ENCODE measurements around the gene SLC9A2.

The SLC9A2 gene, protein sequence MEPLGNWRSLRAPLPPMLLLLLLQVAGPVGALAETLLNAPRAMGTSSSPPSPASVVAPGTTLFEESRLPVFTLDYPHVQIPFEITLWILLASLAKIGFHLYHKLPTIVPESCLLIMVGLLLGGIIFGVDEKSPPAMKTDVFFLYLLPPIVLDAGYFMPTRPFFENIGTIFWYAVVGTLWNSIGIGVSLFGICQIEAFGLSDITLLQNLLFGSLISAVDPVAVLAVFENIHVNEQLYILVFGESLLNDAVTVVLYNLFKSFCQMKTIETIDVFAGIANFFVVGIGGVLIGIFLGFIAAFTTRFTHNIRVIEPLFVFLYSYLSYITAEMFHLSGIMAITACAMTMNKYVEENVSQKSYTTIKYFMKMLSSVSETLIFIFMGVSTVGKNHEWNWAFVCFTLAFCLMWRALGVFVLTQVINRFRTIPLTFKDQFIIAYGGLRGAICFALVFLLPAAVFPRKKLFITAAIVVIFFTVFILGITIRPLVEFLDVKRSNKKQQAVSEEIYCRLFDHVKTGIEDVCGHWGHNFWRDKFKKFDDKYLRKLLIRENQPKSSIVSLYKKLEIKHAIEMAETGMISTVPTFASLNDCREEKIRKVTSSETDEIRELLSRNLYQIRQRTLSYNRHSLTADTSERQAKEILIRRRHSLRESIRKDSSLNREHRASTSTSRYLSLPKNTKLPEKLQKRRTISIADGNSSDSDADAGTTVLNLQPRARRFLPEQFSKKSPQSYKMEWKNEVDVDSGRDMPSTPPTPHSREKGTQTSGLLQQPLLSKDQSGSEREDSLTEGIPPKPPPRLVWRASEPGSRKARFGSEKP

GRCh38 chr2:102619414-102620319, at the start of gene SLC9A2:
TSS of gene SLC9A2 (plus strand) at chr2:102619553. CDS start at chr2:102619849, 296 bp downstream.
- no peak for DNase-seq

- no peak for DNase-seq
Measured at GRCh38 chr2:102575888-102576287, 43.5 kb upstream of the SLC9A2 start.

DNA sequence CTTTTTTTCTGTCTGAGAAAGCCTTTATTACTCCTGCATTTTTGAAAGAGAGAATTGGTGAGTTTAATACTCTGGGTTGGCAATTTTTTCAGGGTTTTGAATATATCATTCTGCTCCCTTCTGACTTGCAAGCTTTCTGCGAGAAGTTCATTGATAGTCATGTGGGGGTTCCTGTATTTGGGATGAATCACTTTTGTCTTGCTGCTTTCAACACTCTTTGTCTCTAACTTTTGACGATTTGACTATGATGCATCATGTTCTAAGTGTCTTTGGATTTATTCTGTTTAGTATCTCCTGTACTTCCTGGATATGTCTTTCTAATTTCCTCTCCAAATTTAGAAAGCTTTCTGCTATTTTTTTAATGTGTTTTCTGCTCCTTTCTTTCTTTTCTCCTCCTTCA, 41.0 kb upstream of the SLC9A2 start:
- no peak for DNase-seq

GRCh38 chr2:102581911-102582310, 37.4 kb upstream of the SLC9A2 start:
- no peak for DNase-seq

DNA sequence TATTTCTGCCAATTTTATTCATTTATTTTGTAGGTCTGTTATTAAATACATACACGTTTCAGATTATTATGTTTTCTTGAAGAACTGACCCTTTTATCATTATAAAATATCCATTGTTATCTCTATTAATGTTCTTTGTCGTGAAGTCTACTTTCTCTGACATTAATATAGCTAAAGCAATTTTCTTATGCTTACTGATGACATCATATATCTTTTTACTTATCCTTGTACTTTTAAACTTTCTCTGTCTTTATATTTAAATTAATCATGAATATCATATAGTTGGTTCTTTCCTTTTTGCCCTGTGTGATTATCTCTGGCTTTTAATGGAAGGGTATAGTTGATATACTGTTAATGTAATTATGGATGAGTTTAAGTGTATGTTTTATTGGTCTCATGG, 36.5 kb upstream of the SLC9A2 start:
- no peak for DNase-seq

DNA sequence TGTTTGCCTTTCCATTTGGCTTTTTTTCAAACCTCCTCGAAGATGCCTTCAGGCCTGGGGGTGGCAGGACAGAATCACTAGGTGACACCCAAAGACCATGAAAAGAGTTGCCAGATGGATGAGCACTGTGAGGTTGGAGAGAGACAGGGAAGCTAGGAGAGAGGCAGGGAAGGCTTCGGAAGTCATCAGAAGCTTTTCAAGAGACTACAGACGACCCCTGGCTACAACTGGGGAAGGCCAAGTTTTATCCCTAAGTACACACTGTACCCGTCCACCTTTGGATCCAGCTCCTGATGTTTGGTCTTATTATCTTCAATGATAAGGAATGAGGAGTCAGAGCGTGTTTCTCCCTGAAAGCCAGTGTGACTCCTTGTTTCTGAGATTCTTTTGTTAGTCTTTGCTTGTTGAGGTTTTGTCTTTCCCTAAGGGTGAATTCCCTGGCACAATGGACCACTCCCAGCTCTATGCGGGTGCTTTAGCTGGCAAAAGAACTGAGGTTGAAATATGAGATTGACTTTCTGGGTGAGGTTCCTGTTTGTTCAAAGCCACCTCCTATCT, 33.4 kb upstream of the SLC9A2 start:
- DNase-seq, result no peak

- no peak for DNase-seq
Measured at GRCh38 chr2:102588213-102588939, 31.0 kb upstream of the SLC9A2 start.

- DNase-seq, result no peak
Measured at GRCh38 chr2:102589444-102589843, 29.9 kb upstream of the SLC9A2 start.

DNA sequence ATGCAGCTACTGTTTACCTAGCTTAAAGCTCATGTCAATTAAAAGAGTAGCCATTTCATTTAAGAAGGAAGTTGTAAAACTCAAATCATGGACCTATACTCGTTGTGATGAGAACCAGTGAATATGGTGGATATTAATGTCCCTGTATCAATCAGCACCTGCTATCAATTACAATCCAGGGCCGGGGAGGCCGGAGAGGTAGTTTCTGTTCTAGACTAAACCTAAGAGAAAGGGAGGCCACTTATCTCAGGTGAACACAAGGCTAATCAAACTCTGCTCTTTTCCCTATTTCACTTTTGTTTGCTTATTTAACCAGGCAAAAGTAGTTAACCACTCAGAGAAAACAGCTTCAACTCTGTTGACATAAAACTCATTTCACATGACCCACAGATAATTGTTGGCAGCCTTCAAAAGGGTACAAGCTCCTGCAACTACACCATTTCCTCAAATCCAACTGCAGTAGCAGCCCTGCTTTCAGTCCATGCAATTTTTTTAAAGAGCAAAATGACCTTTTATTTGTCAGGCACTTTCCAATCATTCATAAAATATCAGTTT, 27.8 kb upstream of the SLC9A2 start:
- no peak for DNase-seq

GRCh38 chr2:102592601-102593000, 26.8 kb upstream of the SLC9A2 start:
- DNase-seq, result no peak

- DNase-seq, result no peak
Measured at GRCh38 chr2:102593516-102593915, 25.8 kb upstream of the SLC9A2 start.

- no peak for DNase-seq
Measured at GRCh38 chr2:102594445-102595016, 24.8 kb upstream of the SLC9A2 start.

GRCh38 chr2:102597788-102598187, 21.6 kb upstream of the SLC9A2 start:
- DNase-seq, result no peak

DNA sequence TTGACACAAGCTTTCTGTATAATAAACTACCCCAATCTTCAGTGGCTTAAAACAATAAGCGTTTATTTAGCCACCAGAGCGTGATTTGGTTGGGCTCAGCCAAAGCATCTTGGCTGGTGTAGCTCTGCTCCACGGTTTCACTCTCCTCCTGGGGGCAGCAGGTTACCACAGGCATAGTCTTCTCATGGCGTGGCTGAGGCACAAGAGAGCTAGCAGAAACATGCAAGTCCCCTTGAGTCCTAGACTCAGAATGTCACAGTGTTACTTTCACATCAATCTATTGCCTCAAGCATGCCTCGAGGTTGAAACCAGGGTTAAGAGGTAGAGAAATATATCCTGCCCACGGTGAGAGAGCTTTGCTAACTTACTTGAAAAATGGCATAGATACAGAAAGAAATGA, 19.9 kb upstream of the SLC9A2 start:
- DNase-seq, result no peak

GRCh38 chr2:102601730-102602129, 17.6 kb upstream of the SLC9A2 start:
- DNase-seq, result no peak

DNA sequence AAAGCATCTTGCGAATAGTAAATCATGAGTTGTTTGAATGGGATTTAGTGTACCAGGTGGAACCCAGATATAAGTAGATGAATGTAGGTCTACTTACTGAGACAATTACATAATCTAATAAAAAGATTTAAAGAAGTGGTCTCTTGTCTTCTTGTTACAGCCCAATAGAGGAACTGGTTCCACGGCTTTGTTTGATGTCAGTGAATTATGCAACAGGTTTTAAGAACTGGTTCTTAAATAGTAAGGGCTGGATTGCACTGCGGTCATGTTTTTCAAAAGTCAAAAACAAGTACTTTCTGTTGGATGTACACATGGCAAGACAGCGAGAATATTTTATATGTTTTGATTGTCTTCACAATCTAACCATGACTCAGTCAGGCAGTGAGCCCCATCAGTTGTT, 15.4 kb upstream of the SLC9A2 start:
- DNase-seq, result no peak

DNA sequence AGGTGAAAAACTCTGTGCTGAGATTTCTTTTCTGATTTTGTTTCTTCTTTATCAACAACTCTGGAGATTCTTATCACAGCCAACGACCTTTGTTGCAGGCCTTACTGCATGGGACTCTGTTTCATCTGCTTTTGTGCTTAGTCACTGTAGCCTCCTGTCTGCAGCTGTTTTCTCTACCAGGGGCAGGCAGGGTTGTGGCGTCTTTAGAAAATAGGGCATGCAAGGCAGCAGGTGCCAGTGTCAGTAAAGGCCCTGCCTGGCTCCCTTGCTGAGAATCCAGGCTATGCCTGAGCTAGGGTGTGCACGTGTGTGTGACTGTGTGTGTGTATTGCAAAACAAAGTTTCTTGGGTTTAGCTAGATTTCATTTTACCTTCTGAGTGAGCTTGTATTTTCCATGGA, 14.6 kb upstream of the SLC9A2 start:
- no peak for DNase-seq

DNA sequence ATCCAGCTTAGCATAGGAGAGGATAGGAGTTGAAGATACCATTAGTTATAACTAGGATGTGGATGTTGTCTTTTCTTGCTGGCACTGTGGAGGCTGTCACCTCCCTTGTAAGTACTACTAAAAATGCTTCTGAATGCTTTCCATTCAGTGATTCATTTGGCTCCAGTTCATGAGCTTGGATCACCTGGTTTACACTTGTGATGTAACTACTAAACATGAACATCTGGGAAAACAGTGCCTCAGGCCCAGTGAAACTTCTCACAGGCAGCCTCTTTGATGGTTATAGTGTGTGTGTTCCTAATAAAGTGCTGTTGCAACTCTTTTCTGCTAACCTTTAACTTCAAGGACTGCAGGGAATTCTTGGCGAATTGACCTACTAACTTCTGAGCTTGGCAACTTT, 13.0 kb upstream of the SLC9A2 start:
- no peak for DNase-seq

GRCh38 chr2:102615620-102616436, 3.5 kb upstream of the SLC9A2 start:
- no peak for DNase-seq
